ENCODE results near the gene SLC22A9.

Gene SLC22A9

GRCh38 chr11:63352144-63352543 is 17.4 kb upstream of the SLC22A9 start:
- no peaks in the 10 kb centered on the region for H3K36me3 ChIP-seq (ENCODE audit: low read depth)
- no peaks in the 10 kb centered on the region for H3K27me3 ChIP-seq (ENCODE audit: insufficient read depth, poor library complexity, severe bottlenecking)
- DNase-seq (ENCODE audit: low spot score), result no peak
- H3K4me1 ChIP-seq (ENCODE audit: insufficient read depth, poor library complexity, severe bottlenecking), result no peaks in the 10 kb centered on the region
- H3K4me3 ChIP-seq (ENCODE audit: severe bottlenecking), result no peak overlapping the region
- TF ChIP-seq CTCF (IDR thresholded peaks at IDR 0.05; ENCODE audit: poor library complexity, severe bottlenecking), result no peak
- H3K9me3 ChIP-seq (ENCODE audit: severe bottlenecking), result no peaks in the 10 kb centered on the region
- H3K27ac ChIP-seq (ENCODE audit: poor library complexity, severe bottlenecking), result no peak overlapping the region
- no peak for ATAC-seq (ENCODE audit: low read depth)

GRCh38 chr11:63362196-63362793 is 7.3 kb upstream of the SLC22A9 start:
- no peak for TF ChIP-seq CTCF (IDR thresholded peaks at IDR 0.05; ENCODE audit: poor library complexity, severe bottlenecking)
- no peaks in the 10 kb centered on the region for H3K36me3 ChIP-seq (ENCODE audit: low read depth)
- no peaks in the 10 kb centered on the region for H3K27me3 ChIP-seq (ENCODE audit: insufficient read depth, poor library complexity, severe bottlenecking)
- H3K4me1 ChIP-seq (ENCODE audit: insufficient read depth, poor library complexity, severe bottlenecking), result no peaks in the 10 kb centered on the region
- no peak overlapping the region for H3K27ac ChIP-seq (ENCODE audit: poor library complexity, severe bottlenecking)
- no peak overlapping the region for H3K4me3 ChIP-seq (ENCODE audit: severe bottlenecking)
- no peak for DNase-seq (ENCODE audit: low spot score)
- no peaks in the 10 kb centered on the region for H3K9me3 ChIP-seq (ENCODE audit: severe bottlenecking)
- ATAC-seq (ENCODE audit: low read depth), result no peak

GRCh38 chr11:63369971-63370588 is 495 bp downstream of the SLC22A9 start:
- H3K4me1 ChIP-seq (ENCODE audit: insufficient read depth, poor library complexity, severe bottlenecking), result no peaks in the 10 kb centered on the region
- ATAC-seq (ENCODE audit: low read depth) (no peak), DNase-seq (ENCODE audit: low spot score) (no peak)

GRCh38 chr11:63371396-63371795 is 1.8 kb downstream of the SLC22A9 start:
- TF ChIP-seq CTCF (IDR thresholded peaks at IDR 0.05; ENCODE audit: poor library complexity, severe bottlenecking), result no peak
- Histone ChIP-seq H3K27me3 (ENCODE audit: insufficient read depth, poor library complexity, severe bottlenecking) (peaks cover 3% of the 10 kb centered on the region), H3K9me3 (ENCODE audit: severe bottlenecking) (no peaks in the 10 kb centered on the region), H3K36me3 (ENCODE audit: low read depth) (no peaks in the 10 kb centered on the region), H3K4me1 (ENCODE audit: insufficient read depth, poor library complexity, severe bottlenecking) (no peaks in the 10 kb centered on the region), H3K4me3 (ENCODE audit: severe bottlenecking) (no peak overlapping the region), H3K27ac (ENCODE audit: poor library complexity, severe bottlenecking) (no peak overlapping the region)
- ATAC-seq (ENCODE audit: low read depth) (no peak), DNase-seq (ENCODE audit: low spot score) (no peak)

More at GRCh38 chr11:63369971-63370588, 495 bp downstream of the SLC22A9 start:
- no peak for TF ChIP-seq CTCF (IDR thresholded peaks at IDR 0.05; ENCODE audit: poor library complexity, severe bottlenecking)
- Histone ChIP-seq H3K27me3 (ENCODE audit: insufficient read depth, poor library complexity, severe bottlenecking) (peaks cover 3% of the 10 kb centered on the region), H3K27ac (ENCODE audit: poor library complexity, severe bottlenecking) (no peak overlapping the region), H3K9me3 (ENCODE audit: severe bottlenecking) (no peaks in the 10 kb centered on the region), H3K4me3 (ENCODE audit: severe bottlenecking) (no peak overlapping the region), H3K36me3 (ENCODE audit: low read depth) (no peaks in the 10 kb centered on the region)

- Histone ChIP-seq H3K27ac (ENCODE audit: poor library complexity, severe bottlenecking) (no peak overlapping the region), H3K36me3 (ENCODE audit: low read depth) (no peaks in the 10 kb centered on the region), H3K27me3 (ENCODE audit: insufficient read depth, poor library complexity, severe bottlenecking) (peaks cover 11% of the 10 kb centered on the region), H3K4me3 (ENCODE audit: severe bottlenecking) (no peak overlapping the region), H3K9me3 (ENCODE audit: severe bottlenecking) (no peaks in the 10 kb centered on the region), H3K4me1 (ENCODE audit: insufficient read depth, poor library complexity, severe bottlenecking) (no peaks in the 10 kb centered on the region)
- DNase-seq (ENCODE audit: low spot score), result no peak
- no peak for ATAC-seq (ENCODE audit: low read depth)
- TF ChIP-seq CTCF (IDR thresholded peaks at IDR 0.05; ENCODE audit: poor library complexity, severe bottlenecking), result no peak
Observed at GRCh38 chr11:63375434-63375833, 5.8 kb downstream of the SLC22A9 start.

All from RWPE2 (cell line).